ENCODE data around the gene NPM1.

Gene NPM1

DNA sequence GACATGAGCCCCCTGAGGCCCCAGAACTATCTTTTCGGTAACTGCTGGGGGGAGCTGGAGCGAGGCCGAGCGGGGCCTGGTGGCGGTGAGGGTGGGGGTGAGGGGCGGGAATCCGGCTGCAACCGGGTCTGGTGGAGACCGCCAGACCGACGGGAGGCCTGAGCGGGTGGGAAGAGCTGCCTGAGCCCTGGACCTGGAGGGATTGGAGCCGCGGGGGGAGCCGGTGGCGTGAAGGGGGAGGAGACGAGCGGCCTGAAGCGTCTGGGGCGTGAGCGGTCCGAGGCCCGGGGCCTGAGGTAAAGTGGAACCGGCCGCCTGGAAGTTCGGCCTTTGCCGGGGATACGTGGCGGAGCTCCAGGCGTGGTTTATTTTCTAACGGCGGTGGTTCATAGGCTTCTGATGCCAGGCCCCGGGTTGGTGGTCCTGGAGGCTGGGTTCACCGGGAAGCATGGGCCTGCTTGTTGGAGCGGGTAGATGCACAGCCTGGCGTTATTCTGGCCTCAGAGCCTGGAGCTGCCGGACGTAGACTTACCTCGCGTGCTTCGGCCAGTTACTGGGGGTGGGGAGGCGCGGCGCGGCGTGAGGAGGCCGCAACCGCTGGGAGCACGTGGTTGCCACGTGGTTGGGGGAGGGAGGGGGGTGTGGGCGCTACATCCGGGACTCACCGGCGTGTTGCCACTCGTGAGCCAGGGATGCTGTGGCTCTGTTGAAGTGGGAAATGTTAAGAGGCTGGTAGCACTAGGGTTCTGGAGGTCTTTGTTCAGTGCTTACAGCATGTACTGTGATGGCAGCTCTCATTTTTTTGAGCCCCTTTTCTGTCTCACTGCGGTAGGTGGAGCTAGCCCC, 544 bp downstream of the NPM1 start:
- Histone ChIP-seq H3K27ac (peak overlapping the region; percentile 93), H3K9me3 (ENCODE audit: severe bottlenecking) (no peaks in the 10 kb centered on the region), H3K27me3 (ENCODE audit: insufficient read depth, low read depth, severe bottlenecking) (no peaks in the 10 kb centered on the region), H3K4me3 (ENCODE audit: low read depth, low read length) (peak overlapping the region; percentile 92), H3K36me3 (peaks cover 48% of the 10 kb centered on the region)
- peak; percentile 83 for DNase-seq
- TF ChIP-seq, protein P1, sequence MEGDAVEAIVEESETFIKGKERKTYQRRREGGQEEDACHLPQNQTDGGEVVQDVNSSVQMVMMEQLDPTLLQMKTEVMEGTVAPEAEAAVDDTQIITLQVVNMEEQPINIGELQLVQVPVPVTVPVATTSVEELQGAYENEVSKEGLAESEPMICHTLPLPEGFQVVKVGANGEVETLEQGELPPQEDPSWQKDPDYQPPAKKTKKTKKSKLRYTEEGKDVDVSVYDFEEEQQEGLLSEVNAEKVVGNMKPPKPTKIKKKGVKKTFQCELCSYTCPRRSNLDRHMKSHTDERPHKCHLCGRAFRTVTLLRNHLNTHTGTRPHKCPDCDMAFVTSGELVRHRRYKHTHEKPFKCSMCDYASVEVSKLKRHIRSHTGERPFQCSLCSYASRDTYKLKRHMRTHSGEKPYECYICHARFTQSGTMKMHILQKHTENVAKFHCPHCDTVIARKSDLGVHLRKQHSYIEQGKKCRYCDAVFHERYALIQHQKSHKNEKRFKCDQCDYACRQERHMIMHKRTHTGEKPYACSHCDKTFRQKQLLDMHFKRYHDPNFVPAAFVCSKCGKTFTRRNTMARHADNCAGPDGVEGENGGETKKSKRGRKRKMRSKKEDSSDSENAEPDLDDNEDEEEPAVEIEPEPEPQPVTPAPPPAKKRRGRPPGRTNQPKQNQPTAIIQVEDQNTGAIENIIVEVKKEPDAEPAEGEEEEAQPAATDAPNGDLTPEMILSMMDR (IDR thresholded peaks at IDR 0.05; ENCODE audit: low read depth, low read length): no peak

DNA sequence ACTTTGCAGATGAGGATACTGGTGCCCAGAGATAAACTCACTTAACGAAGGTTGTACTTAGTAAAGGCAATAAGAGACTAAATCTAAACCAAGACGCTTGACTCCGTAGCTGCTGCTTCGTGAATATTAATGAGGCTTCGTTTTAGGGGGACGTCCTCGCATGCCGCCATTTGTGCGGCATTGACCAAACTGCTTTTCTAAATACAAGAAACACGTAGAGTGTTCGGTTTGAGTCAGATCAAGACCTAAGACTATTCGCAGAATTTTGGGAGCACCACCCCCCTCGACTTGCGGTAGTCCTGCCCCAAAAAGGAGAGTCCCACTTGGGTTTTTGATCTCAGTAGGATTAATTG, 1.1 kb downstream of the NPM1 start:
- Histone ChIP-seq H3K27ac (peak overlapping the region; percentile 93), H3K9me3 (ENCODE audit: severe bottlenecking) (no peaks in the 10 kb centered on the region), H3K4me3 (ENCODE audit: low read depth, low read length) (peak overlapping the region; percentile 92), H3K27me3 (ENCODE audit: insufficient read depth, low read depth, severe bottlenecking) (no peaks in the 10 kb centered on the region), H3K36me3 (peaks cover 54% of the 10 kb centered on the region)
- TF ChIP-seq, protein P1 (IDR thresholded peaks at IDR 0.05; ENCODE audit: low read depth, low read length): no peak
- no peak for DNase-seq

DNA sequence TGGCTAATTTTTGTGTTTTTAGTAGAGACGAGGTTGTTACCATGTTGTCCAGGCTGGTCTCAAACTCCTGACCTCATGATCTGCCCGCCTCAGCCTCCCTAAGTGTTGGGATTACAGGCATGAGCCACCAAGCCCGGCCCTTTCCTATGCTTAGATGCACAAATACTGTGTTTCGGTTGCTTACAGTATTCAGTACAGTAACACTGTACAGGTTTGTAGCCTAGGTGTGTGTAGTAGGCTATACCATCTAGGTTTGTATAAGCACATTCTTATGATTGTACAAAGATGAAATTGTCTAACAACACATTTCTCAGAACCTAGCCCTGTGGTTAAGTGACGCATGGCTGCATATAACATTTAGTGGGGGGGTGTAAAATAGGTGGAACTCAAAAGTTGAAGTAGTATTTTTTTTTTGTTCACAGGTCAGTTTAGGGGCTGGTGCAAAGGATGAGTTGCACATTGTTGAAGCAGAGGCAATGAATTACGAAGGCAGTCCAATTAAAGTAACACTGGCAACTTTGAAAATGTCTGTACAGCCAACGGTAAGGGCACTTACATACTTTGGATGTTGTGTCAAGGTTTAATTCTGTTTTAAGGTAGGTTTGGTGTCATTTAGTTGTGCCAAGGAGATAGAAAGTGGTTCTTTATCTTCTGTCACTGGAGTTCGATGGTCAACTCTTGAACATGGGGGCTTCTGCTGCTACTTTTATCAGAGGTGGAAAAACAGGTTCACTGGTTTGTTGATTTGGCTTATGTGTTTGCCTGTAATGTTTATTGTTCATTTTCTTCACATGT, 3.4 kb downstream of the NPM1 start:
- peaks cover 76% of the 10 kb centered on the region for H3K36me3 ChIP-seq
- no peak for DNase-seq

DNA sequence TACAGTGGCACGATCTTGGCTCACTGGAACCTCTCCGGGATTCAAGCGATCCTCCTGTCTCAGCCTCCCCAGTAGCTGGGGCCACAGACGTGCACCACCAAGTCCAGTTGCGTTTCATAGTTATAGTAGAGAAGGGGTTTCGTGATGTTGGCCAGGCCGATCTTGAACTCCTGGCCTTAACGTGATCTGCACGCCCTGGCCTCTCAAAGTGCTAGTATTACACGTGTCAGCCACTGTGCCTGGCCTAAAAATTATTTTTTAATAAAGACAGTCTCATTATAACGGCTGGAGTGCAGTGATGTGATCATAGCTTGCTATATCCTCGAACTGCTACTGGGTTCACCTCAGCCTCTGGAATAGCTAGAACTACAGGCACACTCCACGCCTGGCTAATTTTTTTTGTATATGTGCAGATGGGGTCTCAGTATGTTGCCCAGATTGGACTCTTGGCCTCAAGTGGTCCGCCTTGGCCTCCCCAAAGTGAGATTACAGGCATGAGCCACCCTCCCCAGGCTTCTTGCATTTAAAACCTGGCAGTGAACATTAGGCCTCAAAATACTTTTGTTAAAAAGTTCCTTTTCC, 4.4 kb downstream of the NPM1 start:
- no peaks in the 10 kb centered on the region for H3K9me3 ChIP-seq (ENCODE audit: severe bottlenecking)
- H3K27ac ChIP-seq: no peak overlapping the region
- no peaks in the 10 kb centered on the region for H3K27me3 ChIP-seq (ENCODE audit: insufficient read depth, low read depth, severe bottlenecking)
- no peak overlapping the region for H3K4me3 ChIP-seq (ENCODE audit: low read depth, low read length)
- DNase-seq: no peak
- TF ChIP-seq, protein P1 (IDR thresholded peaks at IDR 0.05; ENCODE audit: low read depth, low read length): no peak
- peaks cover 86% of the 10 kb centered on the region for H3K36me3 ChIP-seq

More for the DNA sequence above, 3.4 kb downstream of the NPM1 start:
- TF ChIP-seq, protein P1 (IDR thresholded peaks at IDR 0.05; ENCODE audit: low read depth, low read length): no peak
- no peaks in the 10 kb centered on the region for H3K9me3 ChIP-seq (ENCODE audit: severe bottlenecking)
- no peak overlapping the region for H3K27ac ChIP-seq
- H3K4me3 ChIP-seq (ENCODE audit: low read depth, low read length): no peak overlapping the region
- H3K27me3 ChIP-seq (ENCODE audit: insufficient read depth, low read depth, severe bottlenecking): no peaks in the 10 kb centered on the region

DNA sequence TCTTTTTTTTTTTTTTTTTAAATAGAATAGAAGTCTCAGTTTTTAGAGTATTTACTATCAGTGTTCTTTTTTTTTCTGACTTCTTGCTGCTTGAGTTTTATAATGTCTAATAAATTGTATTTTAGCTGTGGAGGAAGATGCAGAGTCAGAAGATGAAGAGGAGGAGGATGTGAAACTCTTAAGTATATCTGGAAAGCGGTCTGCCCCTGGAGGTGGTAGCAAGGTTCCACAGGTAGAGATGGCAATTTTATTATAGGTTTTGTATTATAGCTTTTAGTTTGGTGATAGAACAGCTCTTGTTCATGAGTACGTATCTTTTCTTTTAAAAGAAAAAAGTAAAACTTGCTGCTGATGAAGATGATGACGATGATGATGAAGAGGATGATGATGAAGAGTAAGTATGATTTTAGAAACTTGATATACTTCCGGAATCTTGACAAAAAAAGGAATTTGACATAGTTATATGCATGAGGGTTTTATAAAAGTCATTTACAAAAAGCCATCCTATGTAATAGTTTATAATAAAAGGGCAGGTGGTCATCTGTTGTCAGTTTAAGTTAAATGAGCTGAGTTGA, 5.0 kb downstream of the NPM1 start:
- TF ChIP-seq, protein P1 (IDR thresholded peaks at IDR 0.05; ENCODE audit: low read depth, low read length): no peak
- DNase-seq: no peak
- Histone ChIP-seq H3K27ac (no peak overlapping the region), H3K36me3 (peaks cover 92% of the 10 kb centered on the region), H3K9me3 (ENCODE audit: severe bottlenecking) (no peaks in the 10 kb centered on the region), H3K27me3 (ENCODE audit: insufficient read depth, low read depth, severe bottlenecking) (no peaks in the 10 kb centered on the region), H3K4me3 (ENCODE audit: low read depth, low read length) (no peak overlapping the region)

Data from WERI-Rb-1 (cell line).